ENCODE results near the gene NDUFV1.
"Not testable (repeated sequence)": the region's sequence is repeated elsewhere in the genome, so short reads cannot be mapped to it uniquely, and the experiment has no call there.

Gene NDUFV1

DNA sequence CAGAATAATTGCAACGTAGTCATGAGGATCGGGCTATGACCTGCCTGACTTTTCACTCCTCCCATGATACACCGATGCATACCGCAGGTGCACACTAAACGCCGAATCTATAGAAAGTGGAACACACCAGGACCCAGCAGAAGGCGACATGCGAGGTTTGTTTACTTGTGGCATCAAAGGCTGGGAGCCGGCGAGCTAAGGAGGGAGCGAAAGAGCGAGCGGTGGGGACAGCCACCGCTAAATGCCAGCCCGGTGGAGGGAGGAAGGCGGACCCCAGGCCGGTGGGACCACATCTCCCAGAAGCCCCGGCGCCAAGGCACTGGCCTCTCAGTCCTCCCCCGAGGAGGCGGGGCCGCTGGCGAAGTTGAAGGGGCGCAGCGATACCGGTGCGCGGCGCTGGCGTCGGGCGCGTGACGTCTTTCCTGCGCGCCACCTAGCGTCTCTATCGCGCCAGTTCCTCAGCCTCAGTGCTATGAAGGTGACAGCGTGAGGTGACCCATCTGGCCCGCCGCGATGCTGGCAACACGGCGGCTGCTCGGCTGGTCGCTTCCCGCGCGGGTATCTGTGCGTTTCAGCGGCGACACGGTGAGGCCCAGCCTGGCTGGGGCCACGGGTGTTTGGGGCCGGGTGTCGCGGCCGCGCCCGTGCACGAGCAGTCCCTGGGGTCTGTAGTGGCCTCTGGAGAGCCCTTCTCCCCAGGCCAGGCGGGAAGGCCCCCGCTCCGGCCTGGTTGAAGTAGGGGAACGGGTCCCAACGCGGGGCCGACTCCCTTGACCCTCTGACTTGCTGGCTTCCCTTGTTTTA, at the start of gene NDUFV1:
Gene NDUFV1 (plus strand): TSS at position 445 of the 804 bp plus-strand sequence. CDS start 69 bp downstream, at position 514.
- DNase-seq (ENCODE audit: low spot score): peak; percentile 92

DNA sequence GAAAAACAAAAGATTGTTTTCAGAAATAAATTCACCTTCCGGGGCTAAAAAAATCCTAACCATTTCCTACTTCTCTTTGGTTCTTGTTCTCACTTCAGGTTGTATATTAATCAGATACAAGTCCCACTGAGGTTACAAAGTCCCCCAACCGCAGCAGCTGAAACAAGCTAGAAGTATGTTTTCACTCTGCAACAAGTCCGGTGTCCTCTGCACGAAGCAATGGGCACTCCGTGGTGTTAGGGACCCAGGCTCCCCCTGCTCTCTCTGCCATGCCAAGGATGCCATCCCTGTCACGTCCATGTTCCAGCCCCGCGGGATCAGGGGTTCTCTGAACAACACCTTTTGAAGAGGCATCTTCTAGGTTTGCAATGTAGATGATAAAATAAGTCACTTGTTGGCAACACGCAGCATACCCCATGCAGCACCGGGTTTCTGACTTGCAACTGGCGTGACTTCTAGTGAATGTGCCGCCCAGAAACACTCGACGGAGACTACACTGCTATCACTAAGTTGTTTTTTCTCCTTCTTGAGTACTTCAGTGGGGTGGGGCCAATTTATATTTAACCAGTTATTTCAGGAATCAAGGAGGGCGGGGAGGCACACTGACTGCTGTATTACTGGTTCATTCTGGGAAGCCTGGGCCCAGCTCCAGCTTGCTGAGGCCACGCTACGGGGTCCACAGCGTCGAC, 48.5 kb upstream of the NDUFV1 start:
- no peak for DNase-seq (ENCODE audit: low spot score)

DNA sequence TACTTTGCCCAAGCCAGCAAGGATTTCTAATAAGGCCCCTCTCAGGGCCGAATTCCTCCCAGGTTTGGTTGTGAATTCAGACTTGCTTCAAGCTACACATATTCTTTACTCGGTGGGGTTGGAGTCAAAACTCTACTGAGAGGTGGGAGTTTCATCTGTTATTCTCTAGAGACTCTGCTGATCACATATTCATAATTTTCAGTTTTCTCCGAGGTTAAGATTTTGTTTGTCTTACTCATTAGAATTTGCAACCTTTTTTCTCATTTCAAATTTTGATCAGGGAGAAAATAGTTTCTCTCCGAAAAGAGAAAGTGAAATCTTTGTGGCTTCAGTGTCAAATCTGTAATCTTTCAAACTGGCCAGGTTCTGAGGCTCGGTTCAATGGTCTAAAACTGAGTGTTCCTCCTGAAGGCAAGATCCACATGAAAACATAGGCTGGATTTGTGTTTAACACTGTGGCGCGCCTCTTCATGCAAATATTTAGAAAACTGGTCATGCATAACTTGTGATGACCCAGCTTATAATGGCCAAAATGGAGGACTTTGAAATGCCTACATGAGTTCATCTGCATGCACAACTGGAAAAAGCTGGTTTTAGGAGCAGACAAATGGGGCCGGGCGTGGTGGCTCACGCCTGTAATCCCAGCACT, 44.6 kb upstream of the NDUFV1 start:
- DNase-seq (ENCODE audit: low spot score): no peak

DNA sequence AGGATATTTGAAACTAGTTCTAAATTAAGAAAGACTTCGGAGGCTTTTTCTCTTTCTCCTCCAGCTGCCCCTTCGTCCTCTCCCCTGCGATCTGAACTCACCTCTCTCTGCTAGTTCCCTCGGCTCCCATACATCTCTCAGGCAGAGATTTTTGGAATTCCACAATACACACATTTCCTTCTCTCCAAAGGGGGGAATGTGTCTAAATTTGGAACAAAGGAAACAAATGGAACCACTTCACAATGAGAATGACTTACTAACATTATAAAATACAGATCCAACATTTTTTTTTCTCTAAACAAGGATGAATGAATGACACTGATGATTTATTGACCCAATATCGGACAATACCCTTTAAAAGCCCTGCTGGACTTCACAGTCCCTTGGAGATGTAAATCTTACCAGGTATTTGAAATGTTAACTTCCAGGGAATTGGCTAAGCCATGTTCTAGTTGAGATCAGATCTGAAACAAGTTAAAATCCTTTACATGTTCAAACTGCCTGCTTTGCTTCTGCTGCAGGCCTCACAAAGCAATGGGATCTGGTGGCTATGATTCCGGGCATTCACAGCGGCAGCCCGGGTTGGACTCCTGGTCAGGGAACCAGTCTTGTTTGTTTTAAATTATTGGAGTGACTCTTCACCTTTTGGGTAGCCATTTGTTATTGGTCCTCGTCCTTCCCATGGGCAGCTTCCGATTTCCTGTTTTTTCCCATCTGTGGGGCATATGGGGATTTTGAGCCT, 43.6 kb upstream of the NDUFV1 start:
- no peak for DNase-seq (ENCODE audit: low spot score)

DNA sequence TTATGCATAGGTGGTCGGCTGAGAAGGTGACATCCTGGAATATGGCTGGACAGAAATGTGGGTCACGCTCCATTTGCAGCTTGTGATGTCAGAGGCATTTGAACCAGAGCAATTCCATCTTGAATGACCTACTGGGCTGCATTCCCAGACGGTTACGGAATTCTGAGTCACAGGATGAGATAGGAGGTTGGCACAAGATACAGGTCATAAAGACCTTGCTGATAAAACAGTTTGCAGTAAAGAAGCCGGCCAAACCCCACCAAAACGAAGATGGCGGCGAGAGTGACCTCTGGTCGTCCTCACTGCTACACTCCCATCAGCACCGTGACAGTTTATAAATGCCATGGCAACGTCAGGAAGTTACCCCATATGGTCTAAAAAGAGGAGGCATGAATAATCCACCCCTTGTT, 43.0 kb upstream of the NDUFV1 start:
- not testable (repeated sequence) for DNase-seq (ENCODE audit: low spot score)

DNA sequence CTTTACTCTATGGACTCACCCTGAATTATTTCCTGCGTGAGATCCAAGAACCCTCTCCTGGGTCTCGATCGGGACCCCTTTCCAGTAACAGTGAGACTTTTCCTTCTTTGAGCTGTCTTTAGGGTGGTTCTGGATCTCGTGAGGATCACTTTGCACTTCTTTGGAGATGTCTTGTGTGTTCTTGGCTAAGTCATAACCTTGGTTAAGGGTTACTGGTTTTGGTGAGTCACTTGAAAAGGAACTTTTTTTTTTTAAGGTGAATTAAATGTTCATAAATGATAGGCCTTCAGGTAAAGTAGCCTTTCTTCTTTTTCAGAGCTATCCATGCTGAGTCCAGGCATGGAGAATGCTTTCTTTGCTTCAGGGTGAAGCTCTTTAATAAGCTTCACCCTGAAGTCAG, 42.5 kb upstream of the NDUFV1 start:
- no peak for DNase-seq (ENCODE audit: low spot score)

DNA sequence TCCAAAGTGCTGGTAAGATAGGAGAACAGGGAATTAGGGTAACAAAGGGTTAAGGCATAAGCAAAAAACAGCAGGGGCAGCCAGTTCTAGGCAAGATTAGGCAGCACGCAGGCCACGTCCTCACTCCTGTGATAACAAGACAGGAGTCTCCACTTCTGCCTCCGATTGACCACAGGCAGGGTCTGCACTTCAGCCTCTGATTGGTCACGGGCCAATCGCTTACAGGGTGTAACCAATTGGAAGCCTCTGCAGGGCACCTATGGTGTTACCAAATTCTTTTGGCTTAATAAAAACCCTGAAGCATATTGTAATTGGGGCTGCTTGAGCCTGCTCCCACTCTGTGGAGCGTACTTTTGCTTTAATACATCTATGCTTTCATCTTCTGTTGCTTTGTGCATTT, 35.3 kb upstream of the NDUFV1 start:
- DNase-seq (ENCODE audit: low spot score): no peak

DNA sequence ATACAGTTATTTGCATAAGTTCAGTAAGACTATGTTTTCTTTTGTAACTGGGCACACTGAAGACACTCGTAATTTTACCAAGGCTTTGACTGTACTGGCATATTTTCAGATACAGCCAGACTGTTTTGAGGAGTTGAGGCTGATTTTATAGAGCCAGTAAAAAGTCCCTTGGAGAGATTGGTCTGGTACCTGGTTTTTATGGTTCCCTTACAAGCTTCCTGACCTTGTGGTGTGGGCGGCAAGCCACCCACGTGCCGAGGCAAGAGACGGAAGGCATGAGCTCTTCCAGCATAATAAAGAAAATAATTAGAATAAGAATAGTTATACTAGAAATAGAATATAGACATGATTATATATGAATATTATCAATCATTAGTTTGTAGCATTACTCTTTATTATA, 34.4 kb upstream of the NDUFV1 start:
- no peak for DNase-seq (ENCODE audit: low spot score)

DNA sequence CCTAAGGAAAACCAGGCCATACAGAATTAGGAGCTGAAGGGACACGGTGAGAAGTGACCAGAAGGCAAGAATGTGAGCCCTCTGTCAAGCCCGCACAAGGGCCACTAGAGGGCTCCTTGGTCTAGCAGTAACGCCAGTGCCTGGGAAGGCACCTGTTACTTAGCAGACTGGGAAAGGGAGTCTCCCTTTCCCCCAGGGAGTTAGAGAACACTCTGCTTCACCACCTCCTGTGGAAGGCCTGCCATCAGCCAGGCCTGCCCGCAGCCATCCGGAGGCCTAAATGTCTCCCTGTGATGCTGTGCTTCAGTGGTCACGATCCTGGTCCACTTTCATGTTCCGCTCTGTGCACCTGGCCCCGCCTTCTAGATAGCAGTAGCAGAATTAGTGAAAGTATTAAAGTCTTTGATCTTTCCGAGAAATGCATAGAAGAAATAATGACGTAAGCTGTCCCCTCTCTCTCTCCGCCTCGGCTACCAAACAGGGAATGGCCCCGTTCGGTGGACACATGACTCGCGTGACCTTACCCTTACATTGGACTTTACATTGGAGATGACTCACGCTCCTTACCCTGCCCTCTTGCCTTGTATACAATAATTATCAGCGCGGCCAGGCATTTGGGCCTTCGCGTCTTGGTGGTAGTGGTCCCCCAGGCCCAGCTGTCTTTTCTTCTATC, 33.9 kb upstream of the NDUFV1 start:
- DNase-seq (ENCODE audit: low spot score): peak; percentile 60

DNA sequence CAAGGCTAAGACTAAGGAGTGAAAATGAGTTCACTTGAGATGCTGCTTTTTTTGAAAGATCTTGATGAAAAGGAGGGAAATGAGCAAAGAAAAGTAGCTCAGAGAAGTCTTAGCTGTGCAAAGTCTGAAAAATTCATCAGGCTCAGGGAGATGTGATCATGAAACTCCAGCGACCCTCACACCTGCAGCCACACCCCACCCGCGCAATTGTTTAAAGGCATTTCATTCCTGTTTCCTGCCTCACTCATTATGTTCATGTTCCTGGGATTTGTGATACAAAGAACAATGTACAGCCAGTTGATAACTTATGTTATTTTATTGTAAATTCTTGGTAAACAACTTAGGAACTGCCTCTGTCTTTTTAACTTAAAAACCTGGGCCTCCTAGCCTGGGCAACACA, 31.8 kb upstream of the NDUFV1 start:
- DNase-seq (ENCODE audit: low spot score): no peak

DNA sequence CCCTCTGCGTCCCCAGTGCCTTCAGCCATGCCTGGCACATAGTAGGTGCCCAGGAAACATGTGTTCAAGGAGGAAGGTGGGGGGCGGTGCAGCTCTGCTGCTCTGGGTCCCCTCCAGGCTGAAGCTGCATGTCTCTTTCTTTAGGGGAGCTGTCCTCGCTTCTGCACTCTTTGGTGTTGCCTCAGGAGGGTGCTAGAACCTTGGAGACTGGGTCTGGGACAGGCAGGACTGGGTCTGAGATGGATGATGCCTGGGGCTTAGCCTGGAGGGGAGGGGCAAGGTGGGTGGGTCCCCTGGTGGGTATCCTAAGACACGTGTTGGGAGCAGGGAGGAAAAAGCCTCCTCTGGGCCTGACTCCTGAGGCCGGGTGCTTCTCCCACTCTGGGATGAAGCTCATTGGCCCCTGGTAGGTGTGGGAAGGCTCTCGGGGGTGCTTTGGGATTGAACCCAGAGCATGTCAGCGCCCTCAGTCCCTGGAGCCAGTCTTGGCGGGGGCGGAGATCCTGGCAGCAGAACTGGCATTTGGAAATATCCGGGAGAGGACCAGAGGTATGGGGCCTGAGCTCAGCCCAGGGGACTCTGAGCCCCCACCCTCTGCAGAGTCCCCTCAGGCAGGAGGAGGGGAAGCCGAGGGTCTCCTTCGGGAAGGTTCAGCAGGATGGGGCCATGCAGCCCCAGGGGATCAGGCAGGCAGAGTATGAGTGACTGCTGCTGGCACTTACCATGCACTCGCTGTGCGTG, 29.8 kb upstream of the NDUFV1 start:
- no peak for DNase-seq (ENCODE audit: low spot score)

DNA sequence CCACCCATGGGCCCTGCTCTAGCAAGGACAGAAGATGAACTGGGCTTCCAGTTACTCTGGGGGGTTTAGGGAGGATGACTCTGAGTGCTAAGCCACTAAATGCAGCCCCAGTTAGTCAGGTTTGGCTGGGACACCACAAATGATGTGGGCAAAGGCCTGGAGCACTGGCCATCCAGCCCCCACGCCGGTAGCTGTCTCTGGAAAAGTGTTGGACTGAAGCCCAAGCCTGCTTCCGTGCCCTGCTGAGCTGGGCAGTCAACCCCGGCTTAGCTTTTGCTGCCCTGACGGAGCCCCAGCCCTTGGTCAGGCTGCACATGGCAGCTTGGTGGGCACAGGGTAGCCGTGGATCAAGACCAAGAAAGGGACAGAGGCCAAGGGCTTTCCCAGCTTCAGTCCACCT, 28.8 kb upstream of the NDUFV1 start:
- no peak for DNase-seq (ENCODE audit: low spot score)

DNA sequence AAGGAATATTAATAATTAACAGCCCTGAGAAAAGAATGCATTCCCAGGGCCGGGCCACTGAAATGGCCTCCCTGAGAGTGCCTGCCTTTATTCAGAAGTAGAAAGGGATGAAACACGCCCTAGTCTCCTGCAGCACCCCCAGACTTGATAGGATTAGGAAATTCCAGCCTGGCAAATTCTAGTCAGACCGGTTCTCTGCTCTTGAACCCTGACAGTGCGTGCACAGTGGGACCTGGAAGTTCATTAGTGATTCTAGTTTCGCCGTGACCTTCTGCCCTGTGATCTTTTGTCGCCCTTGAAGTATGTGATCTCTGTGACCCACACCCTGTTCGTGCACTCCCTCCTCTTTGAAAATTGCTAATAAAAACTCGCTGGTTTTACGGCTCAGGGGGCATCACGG, 25.3 kb upstream of the NDUFV1 start:
- DNase-seq (ENCODE audit: low spot score): no peak

DNA sequence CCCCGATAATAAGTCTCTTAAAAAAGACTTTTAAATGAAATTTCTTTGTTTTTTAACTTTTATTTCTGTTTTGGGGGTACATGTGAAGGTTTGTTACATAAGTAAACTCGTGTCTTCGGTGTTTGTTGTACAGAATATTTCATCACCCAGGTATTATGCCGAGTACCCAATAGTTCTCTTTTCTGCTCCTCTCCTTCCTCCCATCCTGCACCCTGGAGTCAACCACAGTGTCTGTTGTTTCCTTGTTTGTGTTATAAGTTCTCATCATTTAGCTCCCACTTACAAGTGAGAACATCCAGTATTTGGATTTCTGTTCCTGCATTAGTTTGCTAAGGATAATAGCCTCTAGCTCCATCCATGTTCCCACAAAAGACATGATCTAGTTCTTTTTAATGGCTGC, 24.7 kb upstream of the NDUFV1 start:
- no peak for DNase-seq (ENCODE audit: low spot score)

DNA sequence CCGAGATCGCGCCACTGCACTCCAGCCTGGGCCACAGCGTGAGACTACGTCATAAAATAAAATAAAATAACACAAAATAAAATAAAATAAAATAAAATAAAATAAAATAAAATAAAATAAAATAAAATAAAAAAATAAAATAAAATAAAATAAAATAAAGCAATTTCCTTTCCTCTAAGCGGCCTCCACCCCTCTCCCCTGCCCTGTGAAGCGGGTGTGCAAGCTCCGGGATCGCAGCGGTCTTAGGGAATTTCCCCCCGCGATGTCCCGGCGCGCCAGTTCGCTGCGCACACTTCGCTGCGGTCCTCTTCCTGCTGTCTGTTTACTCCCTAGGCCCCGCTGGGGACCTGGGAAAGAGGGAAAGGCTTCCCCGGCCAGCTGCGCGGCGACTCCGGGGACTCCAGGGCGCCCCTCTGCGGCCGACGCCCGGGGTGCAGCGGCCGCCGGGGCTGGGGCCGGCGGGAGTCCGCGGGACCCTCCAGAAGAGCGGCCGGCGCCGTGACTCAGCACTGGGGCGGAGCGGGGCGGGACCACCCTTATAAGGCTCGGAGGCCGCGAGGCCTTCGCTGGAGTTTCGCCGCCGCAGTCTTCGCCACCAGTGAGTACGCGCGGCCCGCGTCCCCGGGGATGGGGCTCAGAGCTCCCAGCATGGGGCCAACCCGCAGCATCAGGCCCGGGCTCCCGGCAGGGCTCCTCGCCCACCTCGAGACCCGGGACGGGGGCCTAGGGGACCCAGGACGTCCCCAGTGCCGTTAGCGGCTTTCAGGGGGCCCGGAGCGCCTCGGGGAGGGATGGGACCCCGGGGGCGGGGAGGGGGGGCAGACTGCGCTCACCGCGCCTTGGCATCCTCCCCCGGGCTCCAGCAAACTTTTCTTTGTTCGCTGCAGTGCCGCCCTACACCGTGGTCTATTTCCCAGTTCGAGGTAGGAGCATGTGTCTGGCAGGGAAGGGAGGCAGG, 23.2 kb upstream of the NDUFV1 start, which contains the start of gene GSTP1:
Gene GSTP1 (plus strand): TSS at position 566 of the 958 bp plus-strand sequence. CDS start 32 bp downstream, at position 598.
- DNase-seq (ENCODE audit: low spot score): peak; percentile 76

DNA sequence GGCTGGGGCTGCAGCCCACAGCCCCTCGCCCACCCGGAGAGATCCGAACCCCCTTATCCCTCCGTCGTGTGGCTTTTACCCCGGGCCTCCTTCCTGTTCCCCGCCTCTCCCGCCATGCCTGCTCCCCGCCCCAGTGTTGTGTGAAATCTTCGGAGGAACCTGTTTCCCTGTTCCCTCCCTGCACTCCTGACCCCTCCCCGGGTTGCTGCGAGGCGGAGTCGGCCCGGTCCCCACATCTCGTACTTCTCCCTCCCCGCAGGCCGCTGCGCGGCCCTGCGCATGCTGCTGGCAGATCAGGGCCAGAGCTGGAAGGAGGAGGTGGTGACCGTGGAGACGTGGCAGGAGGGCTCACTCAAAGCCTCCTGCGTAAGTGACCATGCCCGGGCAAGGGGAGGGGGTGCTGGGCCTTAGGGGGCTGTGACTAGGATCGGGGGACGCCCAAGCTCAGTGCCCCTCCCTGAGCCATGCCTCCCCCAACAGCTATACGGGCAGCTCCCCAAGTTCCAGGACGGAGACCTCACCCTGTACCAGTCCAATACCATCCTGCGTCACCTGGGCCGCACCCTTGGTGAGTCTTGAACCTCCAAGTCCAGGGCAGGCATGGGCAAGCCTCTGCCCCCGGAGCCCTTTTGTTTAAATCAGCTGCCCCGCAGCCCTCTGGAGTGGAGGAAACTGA, 22.4 kb upstream of the NDUFV1 start:
- DNase-seq (ENCODE audit: low spot score): peak; percentile 37

DNA sequence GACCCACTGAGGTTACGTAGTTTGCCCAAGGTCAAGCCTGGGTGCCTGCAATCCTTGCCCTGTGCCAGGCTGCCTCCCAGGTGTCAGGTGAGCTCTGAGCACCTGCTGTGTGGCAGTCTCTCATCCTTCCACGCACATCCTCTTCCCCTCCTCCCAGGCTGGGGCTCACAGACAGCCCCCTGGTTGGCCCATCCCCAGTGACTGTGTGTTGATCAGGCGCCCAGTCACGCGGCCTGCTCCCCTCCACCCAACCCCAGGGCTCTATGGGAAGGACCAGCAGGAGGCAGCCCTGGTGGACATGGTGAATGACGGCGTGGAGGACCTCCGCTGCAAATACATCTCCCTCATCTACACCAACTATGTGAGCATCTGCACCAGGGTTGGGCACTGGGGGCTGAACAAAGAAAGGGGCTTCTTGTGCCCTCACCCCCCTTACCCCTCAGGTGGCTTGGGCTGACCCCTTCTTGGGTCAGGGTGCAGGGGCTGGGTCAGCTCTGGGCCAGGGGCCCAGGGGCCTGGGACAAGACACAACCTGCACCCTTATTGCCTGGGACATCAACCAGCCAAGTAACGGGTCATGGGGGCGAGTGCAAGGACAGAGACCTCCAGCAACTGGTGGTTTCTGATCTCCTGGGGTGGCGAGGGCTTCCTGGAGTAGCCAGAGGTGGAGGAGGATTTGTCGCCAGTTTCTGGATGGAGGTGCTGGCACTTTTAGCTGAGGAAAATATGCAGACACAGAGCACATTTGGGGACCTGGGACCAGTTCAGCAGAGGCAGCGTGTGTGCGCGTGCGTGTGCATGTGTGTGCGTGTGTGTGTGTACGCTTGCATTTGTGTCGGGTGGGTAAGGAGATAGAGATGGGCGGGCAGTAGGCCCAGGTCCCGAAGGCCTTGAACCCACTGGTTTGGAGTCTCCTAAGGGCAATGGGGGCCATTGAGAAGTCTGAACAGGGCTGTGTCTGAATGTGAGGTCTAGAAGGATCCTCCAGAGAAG, 21.6 kb upstream of the NDUFV1 start:
- DNase-seq (ENCODE audit: low spot score): no peak

DNA sequence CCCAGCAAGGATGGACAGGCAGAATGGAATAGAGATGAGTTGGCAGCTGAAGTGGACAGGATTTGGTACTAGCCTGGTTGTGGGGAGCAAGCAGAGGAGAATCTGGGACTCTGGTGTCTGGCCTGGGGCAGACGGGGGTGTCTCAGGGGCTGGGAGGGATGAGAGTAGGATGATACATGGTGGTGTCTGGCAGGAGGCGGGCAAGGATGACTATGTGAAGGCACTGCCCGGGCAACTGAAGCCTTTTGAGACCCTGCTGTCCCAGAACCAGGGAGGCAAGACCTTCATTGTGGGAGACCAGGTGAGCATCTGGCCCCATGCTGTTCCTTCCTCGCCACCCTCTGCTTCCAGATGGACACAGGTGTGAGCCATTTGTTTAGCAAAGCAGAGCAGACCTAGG, 20.8 kb upstream of the NDUFV1 start:
- DNase-seq (ENCODE audit: low spot score): no peak

All from pons (tissue), 1 donor.